ES-I3 (cell line): ENCODE data around the gene MOG.

ENCODE experiments used
- H3K36me3 ChIP-seq: 2 replicates; pipeline ENCODE4 v1.6.1; 2013; ENCODE audit warnings: mild to moderate bottlenecking, low read length, control low read depth, moderate library complexity; ENCODE audit not compliant: insufficient read depth
- H3K4me1 ChIP-seq: 2 replicates; pipeline ENCODE4 v1.6.1; 2013; ENCODE audit warnings: mild to moderate bottlenecking, control low read depth, low read length; ENCODE audit not compliant: insufficient read depth
- H3K9ac ChIP-seq: 2 replicates; pipeline ENCODE4 v1.6.1; 2013; ENCODE audit warnings: low read depth, mild to moderate bottlenecking, low read length, moderate library complexity
- H3K9me3 ChIP-seq: 2 replicates; pipeline ENCODE4 v1.6.1; 2013; ENCODE audit warnings: mild to moderate bottlenecking, low read length, moderate library complexity; ENCODE audit not compliant: control insufficient read depth, insufficient read depth

The MOG gene

GRCh38 chr6:29720863-29721262, 64.0 kb downstream of the MOG start:
- Histone ChIP-seq H3K36me3 (no peaks in the 10 kb centered on the region), H3K9ac (no peak overlapping the region), H3K9me3 (no peaks in the 10 kb centered on the region; the same call in none of the 2 replicates), H3K4me1 (no peaks in the 10 kb centered on the region)
